ENCODE results near the gene POLE3.

DNA sequence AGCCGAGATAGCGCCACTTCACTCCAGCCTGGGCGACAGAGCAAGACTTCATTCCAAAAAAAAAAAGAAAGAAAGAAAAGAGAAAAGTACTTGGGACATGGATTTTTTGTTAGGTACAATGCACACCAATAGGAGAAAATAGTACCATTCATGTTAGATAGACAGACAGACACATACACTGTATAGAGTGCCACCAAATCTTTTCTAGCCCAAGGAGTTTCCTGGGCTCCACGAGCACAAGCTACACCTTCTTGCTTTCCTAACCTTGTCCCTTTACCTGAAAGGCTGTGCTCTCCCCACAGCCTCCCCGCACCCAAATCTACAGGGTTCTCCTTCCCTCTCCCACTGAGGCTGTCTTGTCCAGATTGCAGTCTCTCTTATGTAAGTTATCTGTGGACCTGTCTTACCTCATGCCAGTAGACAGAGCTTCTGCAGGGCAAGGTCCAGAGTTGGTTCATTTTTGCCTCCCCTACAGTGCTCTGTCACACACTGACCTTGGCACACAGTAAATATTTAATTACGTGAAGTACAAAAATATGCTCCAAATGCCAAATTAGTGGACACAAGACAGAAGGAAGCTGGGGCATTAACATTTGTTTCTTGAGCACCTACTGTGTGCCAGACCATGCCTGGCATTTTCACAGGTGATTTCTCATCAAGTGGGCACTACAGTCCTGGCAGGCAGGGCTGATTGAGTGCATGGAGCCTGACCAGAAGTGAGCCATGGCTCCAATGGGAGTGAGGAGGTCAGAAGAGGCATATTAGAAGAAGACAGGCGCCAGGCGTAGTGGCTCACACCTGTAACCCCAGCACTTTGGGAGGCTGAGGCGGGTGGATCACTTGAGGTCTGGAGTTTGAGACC lies 15.2 kb downstream of the POLE3 start:
- no peak for TF ChIP-seq EZH2 (IDR thresholded peaks at IDR 0.05; ENCODE audit: low read depth)
- TF ChIP-seq, protein P1, sequence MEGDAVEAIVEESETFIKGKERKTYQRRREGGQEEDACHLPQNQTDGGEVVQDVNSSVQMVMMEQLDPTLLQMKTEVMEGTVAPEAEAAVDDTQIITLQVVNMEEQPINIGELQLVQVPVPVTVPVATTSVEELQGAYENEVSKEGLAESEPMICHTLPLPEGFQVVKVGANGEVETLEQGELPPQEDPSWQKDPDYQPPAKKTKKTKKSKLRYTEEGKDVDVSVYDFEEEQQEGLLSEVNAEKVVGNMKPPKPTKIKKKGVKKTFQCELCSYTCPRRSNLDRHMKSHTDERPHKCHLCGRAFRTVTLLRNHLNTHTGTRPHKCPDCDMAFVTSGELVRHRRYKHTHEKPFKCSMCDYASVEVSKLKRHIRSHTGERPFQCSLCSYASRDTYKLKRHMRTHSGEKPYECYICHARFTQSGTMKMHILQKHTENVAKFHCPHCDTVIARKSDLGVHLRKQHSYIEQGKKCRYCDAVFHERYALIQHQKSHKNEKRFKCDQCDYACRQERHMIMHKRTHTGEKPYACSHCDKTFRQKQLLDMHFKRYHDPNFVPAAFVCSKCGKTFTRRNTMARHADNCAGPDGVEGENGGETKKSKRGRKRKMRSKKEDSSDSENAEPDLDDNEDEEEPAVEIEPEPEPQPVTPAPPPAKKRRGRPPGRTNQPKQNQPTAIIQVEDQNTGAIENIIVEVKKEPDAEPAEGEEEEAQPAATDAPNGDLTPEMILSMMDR (conservative IDR thresholded peaks at IDR 0.05): no peak

Measured in PC-9 (cell line).